WTC11 (cell line): ENCODE results near the gene GALNT16.

Experiments
- CBFB ChIP-seq: sonication (generic); formaldehyde crosslinking; IDR thresholded peaks from 2 replicates; pipeline ENCODE4 v1.8.1; 2022; ENCODE audit warnings: mild to moderate bottlenecking, low read depth, missing genetic modification reagents
- CTCF ChIP-seq: fragments of 200-600 bp; IDR thresholded peaks from 2 replicates; pipeline ENCODE4 v1.8.0; 2022; ENCODE audit warnings: antibody characterized with exemption
- HMGXB4 ChIP-seq: sonication (generic); formaldehyde crosslinking; IDR thresholded peaks from 2 replicates; pipeline ENCODE4 v1.8.1; 2023; ENCODE audit warnings: mild to moderate bottlenecking, moderate library complexity, missing genetic modification reagents
- MAX ChIP-seq: sonication (generic); formaldehyde crosslinking; IDR thresholded peaks from 2 replicates; pipeline ENCODE4 v1.8.0; 2022; ENCODE audit warnings: mild to moderate bottlenecking, missing genetic modification reagents

GRCh38 chr14:69261761-69262331 is 1.9 kb downstream of the GALNT16 start:
- TF ChIP-seq CBFB (CRISPR knock-in tag): no peak
- TF ChIP-seq HMGXB4: no peak
- no peak for TF ChIP-seq CTCF
- no peak for TF ChIP-seq MAX (CRISPR knock-in tag)
